Endodermal cell (in vitro differentiated cells): Measurements from ENCODE around the gene RYR3. TPM values are rescaled to one million over a fixed set of nuclear protein-coding genes. Genes with fewer than 3 reads are reported as not detected.

Experiments used
- DNase-seq: peaks from one replicate; pipeline ENCODE4 v3.0.0-alpha.2; 2017
- H3K27ac ChIP-seq: 2 replicates; pipeline ENCODE4 v1.5.1; 2013; ENCODE audit warnings: mild to moderate bottlenecking, low read depth, low read length, moderate library complexity
- H3K27me3 ChIP-seq: 2 replicates; pipeline ENCODE4 v1.6.1; 2013; ENCODE audit warnings: mild to moderate bottlenecking, low read length, moderate library complexity; ENCODE audit not compliant: insufficient read depth, control insufficient read depth, poor library complexity, severe bottlenecking
- H3K36me3 ChIP-seq: 2 replicates; pipeline ENCODE4 v1.7.0; 2013; ENCODE audit warnings: mild to moderate bottlenecking, low read length, moderate library complexity; ENCODE audit not compliant: control insufficient read depth, insufficient read depth
- H3K4me1 ChIP-seq: one replicate; pipeline ENCODE4 v1.7.0; 2013; ENCODE audit warnings: low read length; ENCODE audit not compliant: control insufficient read depth, insufficient read depth
- H3K4me3 ChIP-seq: 2 replicates; pipeline ENCODE4 v1.5.1; 2013; ENCODE audit warnings: mild to moderate bottlenecking, low read length, moderate library complexity
- H3K9ac ChIP-seq: 2 replicates; pipeline ENCODE4 v1.6.1; 2013; ENCODE audit warnings: mild to moderate bottlenecking, low read length, moderate library complexity; ENCODE audit not compliant: poor library complexity, severe bottlenecking; ENCODE audit errors: extremely low read depth
- H3K9me3 ChIP-seq: 2 replicates; pipeline ENCODE4 v1.6.1; 2013; ENCODE audit warnings: mild to moderate bottlenecking, low read length, moderate library complexity; ENCODE audit not compliant: control insufficient read depth
- H3K27ac Mint-ChIP-seq: 2 replicates; pipeline ENCODE4 v1.8.0; 2020; ENCODE audit warnings: mixed read lengths
- H3K27me3 Mint-ChIP-seq: 2 replicates; pipeline ENCODE4 v1.8.0; 2021; ENCODE audit warnings: mild to moderate bottlenecking, mixed read lengths; ENCODE audit not compliant: insufficient read depth
- H3K36me3 Mint-ChIP-seq: 2 replicates; pipeline ENCODE4 v1.8.0; 2020; ENCODE audit warnings: low read depth, mixed read lengths
- H3K4me1 Mint-ChIP-seq: 2 replicates; pipeline ENCODE4 v1.8.0; 2020; ENCODE audit warnings: mixed read lengths
- H3K4me3 Mint-ChIP-seq: 2 replicates; pipeline ENCODE4 v1.8.0; 2020; ENCODE audit warnings: mild to moderate bottlenecking, moderate library complexity, mixed read lengths
- H3K9me3 Mint-ChIP-seq: 2 replicates; pipeline ENCODE4 v1.8.0; 2020; ENCODE audit warnings: mild to moderate bottlenecking, mixed read lengths
- CTCF ChIP-seq: fragments of 200-600 bp; sonication (generic); conservative IDR thresholded peaks from 2 replicates; pipeline ENCODE4 v1.5.0; 2021; ENCODE audit warnings: antibody characterized with exemption, mild to moderate bottlenecking
- WGBS, 2 experiments: methylation state at CpG; one replicate each; pipeline versions ENCODE4 v1.1.5 to v1.1.7; 2013; ENCODE audit warnings: missing lambda C conversion rate in 2 of 2, mixed read lengths in 1 of 2; ENCODE audit not compliant: insufficient coverage in 1 of 2, insufficient read length in 1 of 2; 5-methylcytosine and 5-hydroxymethylcytosine counted together
- total RNA-seq, 2 donors: library from RNA; stranded (reverse); fragmentation: NEBNext Ultra II Directional in 1 of 2; extraction: Animal tissue kit (Norgen Biotek cat#: 25700) in 1 of 2; gene quantifications; 2 replicates in 1 of 2; 3 replicates in 1 of 2; pipeline ENCODE4 v1.2.1, GENCODE V29; 2021

RYR3 gene
- total RNA-seq, 2 donors from 2014 or later, result 0.71 to 1.4 TPM

GRCh38 chr15:33655488-33655887 lies 344.7 kb downstream of the RYR3 start:
- WGBS, 2 experiments, result 88 to 90% methylated on average over 5 of the region's 5 CpGs
- DNase-seq, result no peak
- Mint-ChIP-seq H3K36me3 (no peaks in the 10 kb centered on the region), H3K27ac (no peak overlapping the region), H3K4me3 (no peak overlapping the region), H3K27me3 (no peaks in the 10 kb centered on the region), H3K9me3 (no peaks in the 10 kb centered on the region), H3K4me1 (no peaks in the 10 kb centered on the region)
- Histone ChIP-seq H3K9ac (no peak overlapping the region), H3K36me3 (no peaks in the 10 kb centered on the region), H3K4me1 (no peaks in the 10 kb centered on the region), H3K27me3 (no peaks in the 10 kb centered on the region), H3K27ac (no peak overlapping the region), H3K9me3 (no peaks in the 10 kb centered on the region), H3K4me3 (no peak overlapping the region)
- TF ChIP-seq CTCF, result no peak

- WGBS, 2 experiments, result 68 to 77% methylated on average over 5 to 6 of the region's 6 CpGs
Measured at GRCh38 chr15:33656168-33656567, 345.4 kb downstream of the RYR3 start.

GRCh38 chr15:33660151-33660550 lies 349.4 kb downstream of the RYR3 start:
- no peak for DNase-seq
- H3K4me1 Mint-ChIP-seq, result no peaks in the 10 kb centered on the region
- no peak overlapping the region for H3K4me3 ChIP-seq
- H3K27ac ChIP-seq, result no peak overlapping the region
- no peaks in the 10 kb centered on the region for H3K27me3 Mint-ChIP-seq
- H3K27me3 ChIP-seq, result no peaks in the 10 kb centered on the region
- H3K9me3 Mint-ChIP-seq, result no peaks in the 10 kb centered on the region
- no peaks in the 10 kb centered on the region for H3K4me1 ChIP-seq
- TF ChIP-seq CTCF, result peak; percentile 12
- H3K9me3 ChIP-seq, result no peaks in the 10 kb centered on the region
- H3K4me3 Mint-ChIP-seq, result no peak overlapping the region
- WGBS, 2 experiments, result 91 to 92% methylated on average over 10 to 16 of the region's 16 CpGs
- H3K36me3 ChIP-seq, result no peaks in the 10 kb centered on the region
- H3K36me3 Mint-ChIP-seq, result no peaks in the 10 kb centered on the region
- no peak overlapping the region for H3K27ac Mint-ChIP-seq
- H3K9ac ChIP-seq, result no peak overlapping the region

More at GRCh38 chr15:33656168-33656567, 345.4 kb downstream of the RYR3 start:
- Histone ChIP-seq H3K27me3 (no peaks in the 10 kb centered on the region), H3K27ac (no peak overlapping the region), H3K9ac (no peak overlapping the region), H3K9me3 (no peaks in the 10 kb centered on the region), H3K4me3 (no peak overlapping the region), H3K36me3 (no peaks in the 10 kb centered on the region), H3K4me1 (no peaks in the 10 kb centered on the region)
- H3K9me3 Mint-ChIP-seq, result no peaks in the 10 kb centered on the region
- H3K36me3 Mint-ChIP-seq, result no peaks in the 10 kb centered on the region
- no peaks in the 10 kb centered on the region for H3K4me1 Mint-ChIP-seq
- no peak for DNase-seq
- no peaks in the 10 kb centered on the region for H3K27me3 Mint-ChIP-seq
- no peak for TF ChIP-seq CTCF
- no peak overlapping the region for H3K27ac Mint-ChIP-seq
- no peak overlapping the region for H3K4me3 Mint-ChIP-seq
